ENCODE results near the gene TOMM22. TPM values are rescaled to one million over a fixed set of nuclear protein-coding genes. Genes with fewer than 3 reads are reported as not detected.

The TOMM22 gene
- polyA plus RNA-seq, 3 donors = 74.4 to 107 (median 97.4) TPM

- DNase-seq (ENCODE audit: extremely low read depth in 1 of 11, low read depth in 9 of 11, low spot score in 4 of 11) = no peak
Measured at GRCh38 chr22:38706901-38707195, 25.1 kb downstream of the TOMM22 start.

- DNase-seq (ENCODE audit: extremely low read depth in 1 of 11, low read depth in 9 of 11, low spot score in 4 of 11) = no peak
Measured at GRCh38 chr22:38707346-38707745, 25.6 kb downstream of the TOMM22 start.

GRCh38 chr22:38707984-38708383 lies 26.2 kb downstream of the TOMM22 start:
- DNase-seq (ENCODE audit: extremely low read depth in 1 of 11, low read depth in 9 of 11, low spot score in 4 of 11) = no peak

GRCh38 chr22:38709306-38709705 lies 27.5 kb downstream of the TOMM22 start:
- no peak for DNase-seq (ENCODE audit: extremely low read depth in 1 of 11, low read depth in 9 of 11, low spot score in 4 of 11)

- DNase-seq (ENCODE audit: extremely low read depth in 1 of 11, low read depth in 9 of 11, low spot score in 4 of 11) = no peak
Measured at GRCh38 chr22:38710351-38710750, 28.6 kb downstream of the TOMM22 start.

- DNase-seq (ENCODE audit: extremely low read depth in 1 of 11, low read depth in 9 of 11, low spot score in 4 of 11) = no peak
Measured at GRCh38 chr22:38710866-38711265, 29.1 kb downstream of the TOMM22 start.

- DNase-seq (ENCODE audit: extremely low read depth in 1 of 11, low read depth in 9 of 11, low spot score in 4 of 11) = peak in 1 of 11 donors; percentile 51
Measured at GRCh38 chr22:38712486-38713207, 30.9 kb downstream of the TOMM22 start.

- DNase-seq (ENCODE audit: extremely low read depth in 1 of 11, low read depth in 9 of 11, low spot score in 4 of 11) = no peak
Measured at GRCh38 chr22:38713921-38714320, 32.2 kb downstream of the TOMM22 start.

- no peak for DNase-seq (ENCODE audit: extremely low read depth in 1 of 11, low read depth in 9 of 11, low spot score in 4 of 11)
Measured at GRCh38 chr22:38715176-38715764, 33.5 kb downstream of the TOMM22 start.

- no peak for DNase-seq (ENCODE audit: extremely low read depth in 1 of 11, low read depth in 9 of 11, low spot score in 4 of 11)
Measured at GRCh38 chr22:38715852-38716251, 34.1 kb downstream of the TOMM22 start.

GRCh38 chr22:38716271-38716670 lies 34.5 kb downstream of the TOMM22 start:
- DNase-seq (ENCODE audit: extremely low read depth in 1 of 11, low read depth in 9 of 11, low spot score in 4 of 11) = no peak

- no peak for DNase-seq (ENCODE audit: extremely low read depth in 1 of 11, low read depth in 9 of 11, low spot score in 4 of 11)
Measured at GRCh38 chr22:38716826-38717225, 35.1 kb downstream of the TOMM22 start.

GRCh38 chr22:38717244-38717643 lies 35.5 kb downstream of the TOMM22 start:
- DNase-seq (ENCODE audit: extremely low read depth in 1 of 11, low read depth in 9 of 11, low spot score in 4 of 11) = no peak

GRCh38 chr22:38718414-38718813 lies 36.7 kb downstream of the TOMM22 start:
- DNase-seq (ENCODE audit: extremely low read depth in 1 of 11, low read depth in 9 of 11, low spot score in 4 of 11) = peak in 1 of 11 donors; percentile 32

- no peak for DNase-seq (ENCODE audit: extremely low read depth in 1 of 11, low read depth in 9 of 11, low spot score in 4 of 11)
Measured at GRCh38 chr22:38719196-38719595, 37.4 kb downstream of the TOMM22 start.

GRCh38 chr22:38720350-38720749 lies 38.6 kb downstream of the TOMM22 start:
- DNase-seq (ENCODE audit: extremely low read depth in 1 of 11, low read depth in 9 of 11, low spot score in 4 of 11) = no peak

- no peak for DNase-seq (ENCODE audit: extremely low read depth in 1 of 11, low read depth in 9 of 11, low spot score in 4 of 11)
Measured at GRCh38 chr22:38721551-38721950, 39.8 kb downstream of the TOMM22 start.

- no peak for DNase-seq (ENCODE audit: extremely low read depth in 1 of 11, low read depth in 9 of 11, low spot score in 4 of 11)
Measured at GRCh38 chr22:38724176-38724575, 42.4 kb downstream of the TOMM22 start.

- DNase-seq (ENCODE audit: extremely low read depth in 1 of 11, low read depth in 9 of 11, low spot score in 4 of 11) = no peak
Measured at GRCh38 chr22:38724926-38725571, 43.3 kb downstream of the TOMM22 start.

GRCh38 chr22:38725900-38726655 lies 44.3 kb downstream of the TOMM22 start:
- no peak for DNase-seq (ENCODE audit: extremely low read depth in 1 of 11, low read depth in 9 of 11, low spot score in 4 of 11)
